A549 treated with RU486 at 1 μM for 4 hours (cell line): Measurements from ENCODE around the gene ZNF365. TPM values are rescaled to one million over a fixed set of nuclear protein-coding genes. Genes with fewer than 3 reads are reported as not detected.

Experiments used
- total RNA-seq: library from RNA; stranded (reverse); fragments of 200-300 nt; extraction: Qiagen RNA extraction; gene quantifications from 5 replicates; pipeline ENCODE4 v1.2.3, GENCODE V29; 2022; ENCODE audit warnings: low read depth

ZNF365 gene
- total RNA-seq, result 0.92 to 1.2 TPM (median 0.94 TPM) in 5 replicates

DNA sequence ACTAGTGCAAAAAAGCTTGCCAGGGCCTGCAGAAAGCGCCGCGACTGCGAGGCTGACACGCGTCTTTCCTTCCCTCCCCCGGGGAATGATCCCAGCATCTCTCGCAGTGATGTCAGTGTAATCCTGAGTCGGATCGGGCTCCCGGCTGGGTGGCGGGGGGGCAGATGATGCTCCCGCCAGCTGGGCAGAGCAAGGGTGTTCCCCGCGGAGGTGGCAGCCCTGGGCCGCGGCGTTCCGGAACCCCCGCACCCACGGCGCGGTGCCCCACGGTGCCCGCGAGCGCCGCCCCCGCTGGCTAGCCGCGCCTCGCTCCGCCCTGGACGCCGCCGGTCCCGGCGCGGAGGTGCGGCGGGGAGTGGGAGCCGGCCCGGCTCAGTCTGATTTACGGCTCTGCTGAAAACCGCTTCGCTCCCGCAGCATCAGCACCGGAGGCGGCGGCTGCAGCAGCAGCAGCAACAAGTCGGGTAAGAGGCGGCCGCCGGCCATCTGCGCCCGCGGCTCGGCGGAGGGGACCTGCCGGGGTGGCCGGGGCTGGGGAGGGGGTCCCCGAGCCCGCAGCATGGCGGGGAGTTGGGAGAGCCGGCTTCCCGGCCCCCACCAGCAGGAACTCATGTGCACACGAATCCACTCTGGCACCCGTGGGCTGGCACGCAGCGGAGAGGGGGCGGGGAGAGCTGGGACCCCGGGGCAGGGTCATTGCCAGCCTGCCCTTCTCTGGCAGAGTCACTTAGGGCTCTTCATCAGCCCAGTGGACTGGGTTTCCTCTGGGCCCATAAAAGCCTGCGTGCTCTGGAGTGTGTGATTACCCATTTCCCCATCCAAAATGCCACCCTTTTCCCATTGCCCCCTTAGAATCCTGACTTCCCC lies at the start of gene ZNF365:
TSS of gene ZNF365 (plus strand) at position 375 of the 867 bp plus-strand sequence. CDS start 1,825 bp downstream, outside the sequence.

Other genes with a start within 250 kb of the ZNF365 start
- 0.58 to 1.2 TPM (median 1.0 TPM) in 5 replicates for gene RTKN2, start 105.5 kb upstream of the ZNF365 start, total RNA-seq